ENCODE results near the gene FARP2. TPM values are rescaled to one million over a fixed set of nuclear protein-coding genes. Genes with fewer than 3 reads are reported as not detected.
"Not testable (repeated sequence)": the region's sequence is repeated elsewhere in the genome, so short reads cannot be mapped to it uniquely, and the experiment has no call there.

FARP2 gene
- total RNA-seq, 2 donors from 2014 or later: 24.0 to 32.8 TPM

- DNase-seq (ENCODE audit: low spot score in 2 of 2): no peak
- H3K36me3 Mint-ChIP-seq: peaks cover 4 to 11% of the 10 kb centered on the region in 2 donors
- ATAC-seq: no peak
- H3K9me3 Mint-ChIP-seq: no peaks in the 10 kb centered on the region
- H3K27ac Mint-ChIP-seq: no peak overlapping the region
Observed at GRCh38 chr2:241352227-241352626, 3.9 kb upstream of the FARP2 start.

- peak; percentile 68 to 81 for DNase-seq (ENCODE audit: low spot score in 2 of 2)
- Mint-ChIP-seq H3K27ac (peak overlapping the region in 1 of 2 donors; percentile 43), H3K9me3 (no peaks in the 10 kb centered on the region), H3K36me3 (peaks cover under 1 to 7% of the 10 kb centered on the region in 2 donors)
- peak; percentile 43 to 47 for ATAC-seq
Observed at GRCh38 chr2:241354668-241355658, 1.1 kb upstream of the FARP2 start.

GRCh38 chr2:241356871-241357260 lies 781 bp downstream of the FARP2 start:
- no peak for DNase-seq (ENCODE audit: low spot score in 2 of 2)
- ATAC-seq: no peak
- Mint-ChIP-seq H3K36me3 (no peaks in the 10 kb centered on the region), H3K9me3 (no peaks in the 10 kb centered on the region), H3K27ac (peak overlapping the region; percentile 40 to 69)

- H3K9me3 Mint-ChIP-seq: no peaks in the 10 kb centered on the region
- ATAC-seq (no peak), DNase-seq (ENCODE audit: low spot score in 2 of 2) (no peak)
- H3K36me3 Mint-ChIP-seq: no peaks in the 10 kb centered on the region
- no peak overlapping the region for H3K27ac Mint-ChIP-seq
Observed at GRCh38 chr2:241357531-241357930, 1.4 kb downstream of the FARP2 start.

GRCh38 chr2:241358470-241358869 lies 2.4 kb downstream of the FARP2 start:
- Mint-ChIP-seq H3K36me3 (no peaks in the 10 kb centered on the region), H3K27ac (no peak overlapping the region), H3K9me3 (no peaks in the 10 kb centered on the region)
- ATAC-seq: no peak
- no peak for DNase-seq (ENCODE audit: low spot score in 2 of 2)

- DNase-seq (ENCODE audit: low spot score in 2 of 2) (no peak), ATAC-seq (no peak)
- Mint-ChIP-seq H3K9me3 (no peaks in the 10 kb centered on the region), H3K27ac (no peak overlapping the region), H3K36me3 (no peaks in the 10 kb centered on the region)
Observed at GRCh38 chr2:241359481-241360045, 3.5 kb downstream of the FARP2 start.

- ATAC-seq (no peak), DNase-seq (ENCODE audit: low spot score in 2 of 2) (no peak)
- H3K36me3 Mint-ChIP-seq: no peaks in the 10 kb centered on the region
- H3K27ac Mint-ChIP-seq: no peak overlapping the region
- no peaks in the 10 kb centered on the region for H3K9me3 Mint-ChIP-seq
Observed at GRCh38 chr2:241363426-241363825, 7.3 kb downstream of the FARP2 start.

- DNase-seq (ENCODE audit: low spot score in 2 of 2) (no peak), ATAC-seq (no peak)
- Mint-ChIP-seq H3K36me3 (no peaks in the 10 kb centered on the region), H3K27ac (no peak overlapping the region), H3K9me3 (no peaks in the 10 kb centered on the region)
Observed at GRCh38 chr2:241364781-241365180, 8.7 kb downstream of the FARP2 start.

GRCh38 chr2:241366678-241367077 lies 10.6 kb downstream of the FARP2 start:
- ATAC-seq (no peak), DNase-seq (ENCODE audit: low spot score in 2 of 2) (no peak)
- no peaks in the 10 kb centered on the region for H3K9me3 Mint-ChIP-seq
- H3K27ac Mint-ChIP-seq: no peak overlapping the region
- H3K36me3 Mint-ChIP-seq: no peaks in the 10 kb centered on the region

- Mint-ChIP-seq H3K36me3 (no peaks in the 10 kb centered on the region), H3K9me3 (no peaks in the 10 kb centered on the region), H3K27ac (no peak overlapping the region)
- DNase-seq (ENCODE audit: low spot score in 2 of 2) (no peak), ATAC-seq (no peak)
Observed at GRCh38 chr2:241368643-241369042, 12.6 kb downstream of the FARP2 start.

- Mint-ChIP-seq H3K36me3 (peaks cover 0 to 5% of the 10 kb centered on the region in 2 donors), H3K9me3 (no peaks in the 10 kb centered on the region), H3K27ac (no peak overlapping the region)
- ATAC-seq (no peak), DNase-seq (ENCODE audit: low spot score in 2 of 2) (no peak)
Observed at GRCh38 chr2:241372361-241372992, 16.4 kb downstream of the FARP2 start.

- no peak for DNase-seq (ENCODE audit: low spot score in 2 of 2)
- ATAC-seq: no peak
- Mint-ChIP-seq H3K27ac (no peak overlapping the region), H3K36me3 (peaks cover 0 to 5% of the 10 kb centered on the region in 2 donors), H3K9me3 (no peaks in the 10 kb centered on the region)
Observed at GRCh38 chr2:241373446-241373845, 17.4 kb downstream of the FARP2 start.

- DNase-seq (ENCODE audit: low spot score in 2 of 2); H3K36me3 Mint-ChIP-seq; H3K27ac Mint-ChIP-seq; ATAC-seq; H3K9me3 Mint-ChIP-seq: not testable (repeated sequence)
Observed at GRCh38 chr2:241373906-241374305, 17.8 kb downstream of the FARP2 start.

GRCh38 chr2:241375300-241375699 lies 19.2 kb downstream of the FARP2 start:
- Mint-ChIP-seq H3K36me3 (peaks cover 0 to 5% of the 10 kb centered on the region in 2 donors), H3K27ac (no peak overlapping the region), H3K9me3 (no peaks in the 10 kb centered on the region)
- no peak for ATAC-seq
- no peak for DNase-seq (ENCODE audit: low spot score in 2 of 2)

GRCh38 chr2:241376808-241377207 lies 20.7 kb downstream of the FARP2 start:
- ATAC-seq (no peak), DNase-seq (ENCODE audit: low spot score in 2 of 2) (no peak)
- Mint-ChIP-seq H3K9me3 (no peaks in the 10 kb centered on the region), H3K27ac (no peak overlapping the region), H3K36me3 (peaks cover 0 to 5% of the 10 kb centered on the region in 2 donors)

GRCh38 chr2:241378816-241379215 lies 22.7 kb downstream of the FARP2 start:
- Mint-ChIP-seq H3K27ac (no peak overlapping the region), H3K9me3 (no peaks in the 10 kb centered on the region), H3K36me3 (peaks cover 7 to 12% of the 10 kb centered on the region in 2 donors)
- DNase-seq (ENCODE audit: low spot score in 2 of 2) (no peak), ATAC-seq (no peak)

All from activated naive CD4-positive, alpha-beta T cell treated with anti-CD3 and anti-CD28 coated beads, Interleukin-2, amount 50 U/mL, for 72 hours (primary cell).